ENCODE results near the gene TNNT2. TPM values are rescaled to one million over a fixed set of nuclear protein-coding genes. Genes with fewer than 3 reads are reported as not detected.

TNNT2 gene
- total RNA-seq, 1 donor from 2014 or later = not detected

DNA sequence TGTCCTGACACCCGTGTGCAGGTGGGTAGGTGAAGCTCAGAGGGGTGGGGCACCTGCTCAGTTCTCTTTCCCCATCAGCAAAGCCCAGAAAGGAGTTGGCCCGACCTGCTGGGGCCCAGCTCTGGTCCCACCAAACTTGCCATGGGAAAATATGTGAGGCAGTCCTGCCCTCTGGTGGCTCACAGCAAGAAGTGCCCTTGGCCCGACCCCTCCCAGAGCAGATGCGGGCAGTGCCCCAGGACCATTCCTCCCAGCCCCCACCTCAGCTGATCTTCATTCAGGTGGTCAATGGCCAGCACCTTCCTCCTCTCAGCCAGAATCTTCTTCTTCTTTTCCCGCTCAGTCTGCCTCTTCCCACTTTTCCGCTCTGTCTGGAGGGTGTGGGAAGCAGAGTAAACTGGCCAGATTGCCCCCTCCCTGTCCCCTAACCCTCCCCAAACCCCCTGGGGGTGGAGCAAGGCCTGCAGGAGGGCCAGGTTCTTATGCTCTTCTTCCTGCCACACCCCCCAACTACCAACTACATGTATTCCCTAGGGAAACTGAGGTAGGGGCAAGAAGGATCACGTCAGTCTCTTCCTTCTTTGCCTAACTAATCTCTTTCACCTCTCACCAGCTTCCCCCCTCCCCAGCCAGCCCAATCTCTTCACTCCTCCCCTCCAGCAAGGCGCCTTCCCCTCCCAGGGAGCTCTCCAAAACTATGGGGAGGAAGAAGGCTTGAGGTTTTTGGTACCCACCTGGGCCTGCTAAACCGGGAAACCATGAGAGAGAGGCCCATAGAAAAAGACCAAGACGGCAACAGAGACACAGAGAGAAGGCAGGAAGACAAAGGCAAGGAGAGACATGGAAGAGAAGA lies 15.6 kb downstream of the TNNT2 start:
- H3K36me3 Mint-ChIP-seq (ENCODE audit: unreplicated experiment) = no peaks in the 10 kb centered on the region
- peaks cover 1% of the 10 kb centered on the region for H3K9me3 Mint-ChIP-seq (ENCODE audit: unreplicated experiment)
- H3K27ac Mint-ChIP-seq (ENCODE audit: unreplicated experiment) = no peak overlapping the region
- H3K4me1 Mint-ChIP-seq (ENCODE audit: low read depth, unreplicated experiment) = peaks cover 3% of the 10 kb centered on the region
- peak; percentile 90 for TF ChIP-seq CTCF (IDR thresholded peaks at IDR 0.05; ENCODE audit: partially characterized antibody, unreplicated experiment)
- H3K4me3 Mint-ChIP-seq (ENCODE audit: unreplicated experiment) = no peak overlapping the region
- H3K27me3 Mint-ChIP-seq (ENCODE audit: unreplicated experiment) = peaks cover 10% of the 10 kb centered on the region
- peak; percentile 66 for DNase-seq

- peaks cover 3% of the 10 kb centered on the region for H3K4me1 Mint-ChIP-seq (ENCODE audit: low read depth, unreplicated experiment)
- no peak overlapping the region for H3K27ac Mint-ChIP-seq (ENCODE audit: unreplicated experiment)
- no peak overlapping the region for H3K4me3 Mint-ChIP-seq (ENCODE audit: unreplicated experiment)
- TF ChIP-seq CTCF (IDR thresholded peaks at IDR 0.05; ENCODE audit: partially characterized antibody, unreplicated experiment) = no peak
- DNase-seq = peak; percentile 13
- H3K36me3 Mint-ChIP-seq (ENCODE audit: unreplicated experiment) = no peaks in the 10 kb centered on the region
- H3K9me3 Mint-ChIP-seq (ENCODE audit: unreplicated experiment) = peaks cover 1% of the 10 kb centered on the region
- H3K27me3 Mint-ChIP-seq (ENCODE audit: unreplicated experiment) = peaks cover 10% of the 10 kb centered on the region
These were observed 16.4 kb downstream of the TNNT2 start for GRCh38 chr1:201360901-201361651.

DNA sequence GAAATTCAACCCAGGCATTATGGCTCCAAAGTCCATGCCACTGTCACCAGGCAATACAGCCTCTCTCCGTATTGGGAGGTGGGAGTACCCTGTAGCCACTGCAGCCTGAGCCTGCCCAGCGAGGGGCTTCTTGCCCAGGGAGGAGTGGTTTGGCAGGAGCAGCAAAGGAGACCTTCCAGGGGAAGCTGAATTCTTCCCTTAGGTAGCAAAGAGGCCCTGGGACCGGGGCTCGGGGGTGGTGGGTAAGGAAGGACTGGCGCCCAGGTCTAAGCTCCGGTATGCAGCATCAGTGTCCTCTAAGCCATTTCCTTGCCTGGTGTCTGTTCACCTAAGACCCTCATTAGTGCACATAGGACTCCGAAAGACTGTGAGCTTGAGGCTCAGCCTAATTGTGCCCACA lies 17.0 kb downstream of the TNNT2 start:
- TF ChIP-seq CTCF (IDR thresholded peaks at IDR 0.05; ENCODE audit: partially characterized antibody, unreplicated experiment) = no peak
- Mint-ChIP-seq H3K27me3 (ENCODE audit: unreplicated experiment) (peaks cover 12% of the 10 kb centered on the region), H3K9me3 (ENCODE audit: unreplicated experiment) (peaks cover 1% of the 10 kb centered on the region), H3K4me1 (ENCODE audit: low read depth, unreplicated experiment) (peaks cover 3% of the 10 kb centered on the region), H3K27ac (ENCODE audit: unreplicated experiment) (no peak overlapping the region), H3K4me3 (ENCODE audit: unreplicated experiment) (no peak overlapping the region), H3K36me3 (ENCODE audit: unreplicated experiment) (no peaks in the 10 kb centered on the region)
- peak; percentile 9 for DNase-seq

DNA sequence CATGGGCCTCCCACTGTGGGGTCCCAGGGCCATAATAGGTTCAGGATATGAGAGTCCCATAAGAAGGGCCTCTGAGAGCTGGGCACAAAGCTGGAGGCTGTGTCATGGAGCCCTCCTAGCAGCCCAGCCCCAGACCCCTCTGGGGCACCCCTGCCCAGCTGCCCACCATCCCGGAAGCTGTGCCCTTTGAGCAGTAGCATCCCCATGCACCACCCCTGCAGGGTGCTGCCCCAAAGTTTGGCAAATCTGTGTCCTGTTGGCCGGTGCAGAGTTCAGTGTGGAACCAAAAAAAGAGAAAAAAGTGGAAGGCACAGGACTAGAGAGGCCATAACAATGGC lies 17.6 kb downstream of the TNNT2 start:
- TF ChIP-seq CTCF (IDR thresholded peaks at IDR 0.05; ENCODE audit: partially characterized antibody, unreplicated experiment) = no peak
- Mint-ChIP-seq H3K27ac (ENCODE audit: unreplicated experiment) (no peak overlapping the region), H3K4me1 (ENCODE audit: low read depth, unreplicated experiment) (peaks cover 3% of the 10 kb centered on the region), H3K36me3 (ENCODE audit: unreplicated experiment) (no peaks in the 10 kb centered on the region), H3K27me3 (ENCODE audit: unreplicated experiment) (peaks cover 11% of the 10 kb centered on the region), H3K9me3 (ENCODE audit: unreplicated experiment) (peaks cover 1% of the 10 kb centered on the region), H3K4me3 (ENCODE audit: unreplicated experiment) (no peak overlapping the region)
- DNase-seq = no peak

Measured in glutamatergic neuron (in vitro differentiated cells).